HG03103 (cell line): ENCODE results near the gene SPARCL1.
"Not testable (repeated sequence)": the region's sequence is repeated elsewhere in the genome, so short reads cannot be mapped to it uniquely, and the experiment has no call there.

Experiments used
- ATAC-seq: cut with Tn5 transposase; IDR thresholded peaks from one replicate; pipeline ENCODE4 v1.9.1; 2021; ENCODE audit warnings: low read depth; ENCODE audit not compliant: unreplicated experiment

SPARCL1 gene

GRCh38 chr4:87506974-87507701 is 22.0 kb downstream of the SPARCL1 start:
- no peak for ATAC-seq

GRCh38 chr4:87505862-87506261 is 23.3 kb downstream of the SPARCL1 start:
- no peak for ATAC-seq

- ATAC-seq: no peak
Measured at GRCh38 chr4:87502580-87503238, 26.5 kb downstream of the SPARCL1 start.

GRCh38 chr4:87500092-87500462 is 29.1 kb downstream of the SPARCL1 start:
- ATAC-seq: peak; percentile 38

- ATAC-seq: peak; percentile 78
Measured at GRCh38 chr4:87499403-87500091, 29.6 kb downstream of the SPARCL1 start.

- peak; percentile 59 for ATAC-seq
Measured at GRCh38 chr4:87498446-87498900, 30.7 kb downstream of the SPARCL1 start.

- no peak for ATAC-seq
Measured at GRCh38 chr4:87497578-87497977, 31.6 kb downstream of the SPARCL1 start.

GRCh38 chr4:87497159-87497558 is 32.0 kb downstream of the SPARCL1 start:
- ATAC-seq: no peak

- ATAC-seq: no peak
Measured at GRCh38 chr4:87493115-87493514, 36.1 kb downstream of the SPARCL1 start.

GRCh38 chr4:87491851-87492250 is 37.3 kb downstream of the SPARCL1 start:
- ATAC-seq: not testable (repeated sequence)

GRCh38 chr4:87491436-87491835 is 37.7 kb downstream of the SPARCL1 start:
- ATAC-seq: no peak

GRCh38 chr4:87490664-87491369 is 38.4 kb downstream of the SPARCL1 start:
- ATAC-seq: no peak

GRCh38 chr4:87489678-87490077 is 39.5 kb downstream of the SPARCL1 start:
- no peak for ATAC-seq

- not testable (repeated sequence) for ATAC-seq
Measured at GRCh38 chr4:87488666-87489065, 40.5 kb downstream of the SPARCL1 start.

- ATAC-seq: not testable (repeated sequence)
Measured at GRCh38 chr4:87483247-87483646, 45.9 kb downstream of the SPARCL1 start.

- ATAC-seq: no peak
Measured at GRCh38 chr4:87481377-87481776, 47.8 kb downstream of the SPARCL1 start.

GRCh38 chr4:87478732-87479250 is 50.4 kb downstream of the SPARCL1 start:
- ATAC-seq: no peak

- ATAC-seq: no peak
Measured at GRCh38 chr4:87476934-87477333, 52.2 kb downstream of the SPARCL1 start.

- no peak for ATAC-seq
Measured at GRCh38 chr4:87469390-87469789, 59.8 kb downstream of the SPARCL1 start.

GRCh38 chr4:87465739-87466366 is 63.3 kb downstream of the SPARCL1 start:
- no peak for ATAC-seq
